Astrocyte of the hippocampus (primary cell): ENCODE data around the gene HGF.
A peak's percentile ranks its signal among the peaks of the same experiment; 100 is the strongest.

Experiments used
- DNase-seq: peaks from one replicate; pipeline ENCODE4 v3.0.0; 2011; ENCODE audit warnings: low read depth, low spot score

Gene HGF

DNA sequence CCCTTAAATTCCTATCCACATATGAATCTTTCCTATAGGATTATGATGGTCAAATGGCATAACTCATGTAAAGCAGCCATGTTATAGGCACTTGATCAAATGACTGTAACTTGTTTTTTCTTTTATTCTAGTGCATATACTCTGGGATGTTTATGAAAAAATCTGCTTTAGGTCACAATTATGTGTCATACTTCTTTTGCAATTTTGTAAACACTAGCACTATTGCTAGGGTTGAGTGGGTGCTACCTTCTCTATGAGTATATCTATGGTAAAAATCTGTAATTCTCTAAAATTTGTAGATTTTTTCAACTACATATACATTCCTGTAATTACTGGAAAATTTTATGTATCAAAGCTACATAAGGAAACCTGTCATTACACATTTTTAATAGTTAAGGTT, 50.0 kb downstream of the HGF start:
- DNase-seq, result no peak

DNA sequence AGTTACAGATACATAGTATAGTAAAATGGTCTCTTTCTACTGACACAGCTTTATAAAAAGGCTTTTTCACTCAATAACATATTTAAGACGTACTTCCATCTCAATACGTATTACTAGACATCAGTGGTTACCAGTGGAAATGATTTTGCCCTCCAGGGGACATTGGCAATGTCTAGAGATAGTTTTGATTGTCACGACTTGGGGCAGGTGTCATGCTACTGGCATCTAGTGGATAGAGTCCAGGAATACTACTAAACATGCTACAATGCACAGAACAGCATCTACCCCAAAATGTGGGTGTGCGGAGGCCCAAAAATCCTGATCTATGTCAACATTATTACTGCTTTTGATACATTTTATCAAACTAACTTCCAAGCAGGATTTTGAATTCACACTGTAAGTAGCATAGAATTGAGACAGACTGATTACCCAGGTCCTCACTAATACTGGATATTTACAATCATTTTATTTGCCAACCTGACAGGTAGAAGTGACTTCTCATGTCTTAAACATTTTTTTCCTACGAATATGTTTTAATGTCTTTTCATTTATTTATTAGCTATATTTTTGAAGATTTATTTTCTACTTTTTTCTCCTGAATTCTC, 53.8 kb downstream of the HGF start:
- DNase-seq, result peak; percentile 53

DNA sequence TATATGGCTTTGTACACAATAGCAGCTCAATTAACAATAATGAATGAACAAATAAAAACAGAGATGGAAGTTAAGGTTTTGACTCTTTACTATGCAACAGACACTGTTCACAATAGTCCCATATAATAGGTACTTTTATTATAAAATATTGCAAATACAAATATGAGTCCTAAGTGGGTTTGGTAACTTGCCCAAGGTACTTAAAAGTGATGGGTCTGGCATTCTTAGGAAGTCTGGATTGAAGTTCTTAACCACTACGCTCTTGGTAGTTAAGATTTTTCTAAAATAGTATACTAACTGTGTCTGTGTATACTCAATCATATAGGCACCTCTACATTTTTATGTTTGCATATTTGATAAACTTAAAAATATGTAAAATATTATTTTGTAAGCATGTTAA, 55.5 kb downstream of the HGF start:
- no peak for DNase-seq

DNA sequence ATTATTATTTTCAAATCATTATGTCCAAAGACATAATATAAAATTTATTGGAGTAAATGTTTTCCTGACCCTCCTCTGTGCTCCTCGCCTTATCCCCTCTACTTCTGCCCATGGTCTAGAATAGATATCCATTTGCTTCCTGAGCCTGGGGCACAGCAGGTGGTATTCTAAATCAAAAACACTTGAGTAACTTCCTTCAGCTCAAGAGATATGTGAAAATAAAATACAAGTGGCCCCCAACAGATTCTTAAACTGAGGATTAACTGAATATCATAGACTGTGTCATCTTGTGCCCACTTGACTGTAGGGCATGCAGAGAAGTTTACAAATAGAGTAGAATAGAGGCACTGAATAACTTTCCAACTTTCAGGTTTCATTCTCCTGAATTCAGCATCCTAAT, 59.1 kb downstream of the HGF start:
- no peak for DNase-seq

DNA sequence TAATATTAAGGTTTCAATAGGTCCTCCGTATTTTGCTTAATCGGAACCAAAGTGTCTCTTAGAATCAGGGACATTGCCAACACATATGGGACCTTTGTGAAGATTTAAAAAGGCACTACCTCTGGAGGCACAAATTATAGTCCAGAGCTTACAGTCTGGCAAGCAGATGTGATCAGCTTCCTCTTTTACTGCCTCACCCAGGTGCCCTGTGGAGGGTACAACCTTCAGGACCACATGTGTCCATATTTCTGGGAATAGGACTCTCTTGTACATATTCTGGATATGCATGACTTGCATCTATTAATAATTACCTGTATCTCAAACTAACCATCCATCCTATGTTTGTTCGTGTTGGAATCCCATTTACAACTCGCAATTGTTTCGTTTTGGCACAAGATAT, 60.0 kb downstream of the HGF start:
- DNase-seq, result no peak

DNA sequence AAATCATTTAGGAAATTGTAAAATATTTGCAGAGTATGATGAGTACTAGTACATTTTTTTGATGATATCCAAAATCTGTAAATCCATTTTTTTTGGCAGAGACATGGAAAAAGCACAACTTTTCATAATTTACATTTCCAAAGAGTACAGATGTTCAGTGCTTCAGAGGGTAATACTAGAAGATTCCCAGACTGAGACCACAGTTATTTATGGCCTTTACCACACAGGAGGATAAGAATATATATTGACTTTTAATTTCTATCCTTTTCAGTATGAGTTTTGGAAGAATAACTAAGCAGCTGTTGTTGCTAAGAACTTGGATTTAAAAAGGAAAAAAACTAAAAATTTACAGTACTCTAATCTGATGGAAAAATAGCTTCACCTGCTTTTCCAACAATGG, 61.9 kb downstream of the HGF start:
- DNase-seq, result no peak

DNA sequence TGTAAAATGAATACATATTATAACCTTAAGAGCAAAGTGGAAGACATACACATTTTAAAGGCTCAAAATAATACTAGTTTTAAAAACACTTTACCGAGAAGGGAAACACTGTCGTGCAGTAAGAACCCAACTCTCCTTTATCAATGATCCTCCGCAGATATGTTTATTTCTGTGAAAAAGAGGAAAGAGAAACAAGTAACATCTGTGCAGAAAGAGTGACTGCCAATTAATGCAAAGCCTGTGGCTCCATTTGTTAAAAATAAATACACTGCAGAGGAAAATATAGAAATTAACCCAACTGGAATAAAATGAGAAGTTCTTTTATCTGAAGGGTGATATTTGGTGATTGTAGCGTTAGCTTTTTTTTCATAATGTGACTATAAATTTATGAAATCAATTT, 62.7 kb downstream of the HGF start:
- no peak for DNase-seq

DNA sequence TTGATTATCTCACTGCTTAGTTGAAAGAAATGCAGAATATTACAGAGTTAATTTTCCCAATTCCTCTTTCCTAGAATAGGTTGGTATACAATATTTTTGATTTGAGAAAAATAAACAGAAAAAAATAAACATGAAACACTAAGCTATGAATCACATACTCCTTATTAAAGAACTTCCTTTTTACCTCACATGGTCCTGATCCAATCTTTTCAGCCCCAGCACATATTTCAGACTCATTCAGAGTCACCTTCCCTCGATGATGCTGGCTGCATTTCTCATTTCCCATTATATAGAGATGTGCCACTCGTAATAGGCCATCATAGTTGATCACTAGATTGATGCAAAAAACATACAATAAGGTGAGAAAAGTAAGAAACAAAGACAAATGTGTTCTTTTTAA, 64.6 kb downstream of the HGF start:
- DNase-seq, result no peak

DNA sequence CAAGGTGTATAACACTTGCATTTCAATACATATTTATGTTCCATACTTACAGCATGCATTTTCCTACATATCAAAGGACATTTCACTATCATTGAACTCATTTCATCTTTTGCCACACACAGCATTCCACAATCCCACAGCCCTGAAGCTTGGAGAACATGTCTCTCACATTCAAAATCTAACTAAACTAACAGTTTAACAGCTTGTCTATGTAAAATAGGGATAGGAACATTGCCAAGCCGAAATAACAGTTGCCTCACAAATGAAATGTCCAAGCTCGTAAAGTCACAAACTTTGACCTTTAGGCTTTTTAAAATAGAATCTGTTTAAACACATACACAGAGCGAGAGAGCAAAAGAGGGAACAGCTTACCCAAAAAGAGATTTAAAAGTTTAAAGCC, 65.3 kb downstream of the HGF start:
- no peak for DNase-seq

DNA sequence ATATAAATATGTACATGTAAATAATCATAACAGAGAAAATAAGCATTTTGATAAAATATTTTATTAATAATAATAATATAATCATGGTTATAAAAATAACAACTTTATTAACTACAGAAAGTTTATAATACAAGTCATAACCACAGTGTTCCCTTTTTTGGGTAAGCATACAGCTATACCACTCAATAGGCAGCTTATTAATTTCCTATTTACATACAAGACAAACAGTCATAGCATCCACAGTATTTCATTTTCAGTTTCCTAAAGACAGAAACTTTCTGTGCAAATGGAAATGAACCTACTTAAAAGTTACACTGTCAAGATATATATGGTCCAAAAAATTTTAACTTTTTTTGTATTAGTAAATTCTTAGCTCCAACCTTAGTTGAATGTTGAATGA, 70.9 kb downstream of the HGF start:
- DNase-seq, result no peak

DNA sequence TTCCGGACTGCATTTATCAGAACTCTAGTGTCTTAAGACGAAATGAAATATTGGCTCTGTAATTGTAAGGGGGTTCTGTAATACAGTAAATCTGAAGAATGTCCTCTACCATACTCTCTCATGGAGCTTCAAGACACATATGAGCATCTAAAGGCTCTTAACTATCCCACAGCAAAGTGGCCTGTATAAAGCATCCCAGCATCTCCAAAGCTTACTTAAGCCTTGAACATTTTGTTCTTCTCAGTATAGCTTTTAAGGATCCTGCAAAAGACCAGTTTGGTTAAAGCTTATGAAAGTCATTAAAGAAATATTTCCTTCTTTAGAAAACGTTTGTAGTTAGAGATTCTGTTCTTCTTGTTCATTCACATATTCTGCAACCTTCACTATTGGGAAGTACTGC, 75.1 kb downstream of the HGF start:
- no peak for DNase-seq

DNA sequence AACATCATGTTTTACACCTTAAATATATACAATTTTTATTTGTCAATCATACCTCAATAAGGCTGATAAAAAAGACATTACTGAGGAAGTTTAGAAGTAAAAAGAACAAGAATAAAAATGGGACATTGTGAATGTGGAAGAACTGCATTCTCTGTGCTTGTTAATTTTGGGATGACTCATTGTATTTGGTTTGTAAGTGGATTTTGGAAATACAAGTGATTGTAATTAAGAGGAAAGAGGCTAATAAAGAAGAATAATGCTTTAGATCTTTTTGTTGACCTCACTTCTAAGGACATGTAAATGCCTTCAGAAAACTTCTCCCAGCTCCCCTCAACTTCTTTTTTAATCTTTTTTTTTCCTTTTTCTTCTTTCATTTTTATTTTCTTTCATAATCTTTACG, 76.0 kb downstream of the HGF start:
- DNase-seq, result no peak

DNA sequence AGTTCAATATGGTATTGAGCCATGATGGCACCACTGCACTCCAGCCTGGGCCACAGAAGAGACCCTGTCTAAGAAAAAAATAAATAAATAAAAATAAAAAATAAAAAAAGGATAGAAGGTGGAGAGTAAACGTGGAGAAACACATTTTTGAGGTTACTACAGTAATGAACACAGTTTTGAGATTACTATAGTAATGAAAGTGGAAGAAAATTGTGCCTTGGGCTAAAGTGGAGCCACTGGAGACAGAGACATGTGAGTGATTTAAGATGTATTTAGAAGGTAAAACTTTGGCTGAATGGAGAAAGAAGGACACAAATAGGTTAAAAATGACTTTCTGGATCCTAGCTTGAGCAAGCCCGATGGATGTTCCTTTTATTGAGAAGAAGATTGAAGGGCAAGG, 76.8 kb downstream of the HGF start:
- DNase-seq, result no peak

DNA sequence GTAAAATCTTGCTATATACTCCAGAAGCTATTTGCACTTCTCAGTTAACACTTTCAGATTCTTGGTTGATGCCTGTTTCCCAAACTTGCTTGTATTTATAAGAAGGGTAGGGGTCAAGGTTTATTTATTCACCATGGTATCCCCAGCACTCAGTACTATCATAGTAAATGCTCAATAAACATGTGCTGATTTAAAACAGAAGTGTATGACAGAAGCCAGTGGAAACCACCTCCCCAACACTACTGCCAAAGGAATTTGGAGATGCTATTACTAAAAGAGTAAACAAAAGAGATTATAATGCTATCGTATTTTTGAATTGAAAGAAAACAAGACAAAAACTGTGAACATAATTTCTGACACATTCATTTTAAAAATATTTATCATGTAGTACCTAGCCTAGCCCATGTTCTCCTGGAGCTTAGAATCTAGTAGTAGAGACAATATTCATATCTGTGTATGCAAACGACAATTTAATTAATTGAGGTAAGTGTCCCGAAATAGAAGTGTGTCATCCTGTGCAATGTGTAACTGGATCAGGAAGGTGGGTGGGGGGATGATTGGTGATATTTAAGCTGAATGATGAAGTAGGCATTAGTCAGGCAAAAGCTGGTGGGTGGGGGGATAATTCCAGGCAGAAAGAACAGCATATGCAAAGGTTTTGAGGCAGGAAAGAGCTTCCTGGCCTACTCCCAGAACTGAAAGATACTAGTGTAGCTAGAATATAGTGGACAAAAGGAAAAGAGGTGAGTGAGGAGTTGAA, 77.5 kb downstream of the HGF start:
- no peak for DNase-seq

DNA sequence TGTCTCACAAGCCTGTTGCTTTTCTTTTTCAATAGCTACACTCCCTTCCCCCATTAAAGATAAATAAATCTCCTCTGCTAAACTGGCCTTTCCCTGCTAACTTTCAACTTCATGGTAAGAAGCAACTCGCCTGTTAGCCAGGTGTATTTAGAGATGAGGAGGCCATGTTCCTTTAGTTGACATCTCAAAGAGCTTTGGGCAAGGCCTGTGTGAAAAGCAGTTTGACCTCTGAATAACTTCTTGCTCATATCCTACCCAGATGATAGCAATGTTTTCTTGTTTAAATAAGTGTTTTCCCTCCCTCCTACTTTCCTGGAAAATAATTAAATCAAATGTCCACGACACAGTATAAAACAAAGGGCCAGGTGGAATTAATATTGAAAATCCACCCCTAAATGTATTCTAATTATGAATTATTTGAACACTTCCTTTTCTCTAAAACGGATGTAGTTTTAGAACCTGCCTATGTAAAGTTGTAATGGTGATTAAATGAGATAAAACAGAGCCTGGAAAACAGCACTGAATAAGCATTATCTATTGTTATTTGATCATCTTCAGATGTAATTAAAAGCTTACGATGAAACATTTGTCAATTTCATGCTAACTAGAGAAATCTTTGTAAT, 78.5 kb downstream of the HGF start:
- DNase-seq, result no peak

DNA sequence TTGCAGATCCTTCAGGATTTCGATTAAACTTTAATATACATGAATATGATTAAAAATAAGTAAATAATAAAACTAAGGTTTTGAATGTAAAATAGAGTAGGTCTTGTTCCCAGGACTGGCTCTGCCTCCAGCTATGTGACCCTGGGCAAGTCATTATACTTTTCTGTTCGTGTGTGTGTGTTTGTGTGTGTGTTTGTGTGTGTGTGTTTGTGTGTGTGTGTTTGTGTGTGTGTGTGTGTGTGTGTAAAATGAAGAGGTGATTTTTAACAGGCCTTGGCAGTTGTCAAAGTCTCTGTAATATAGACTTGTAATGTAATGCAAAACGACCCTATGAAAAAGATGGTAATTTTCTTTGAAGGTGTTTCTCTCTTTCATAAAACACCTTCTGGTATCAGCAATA, 79.2 kb downstream of the HGF start:
- no peak for DNase-seq

DNA sequence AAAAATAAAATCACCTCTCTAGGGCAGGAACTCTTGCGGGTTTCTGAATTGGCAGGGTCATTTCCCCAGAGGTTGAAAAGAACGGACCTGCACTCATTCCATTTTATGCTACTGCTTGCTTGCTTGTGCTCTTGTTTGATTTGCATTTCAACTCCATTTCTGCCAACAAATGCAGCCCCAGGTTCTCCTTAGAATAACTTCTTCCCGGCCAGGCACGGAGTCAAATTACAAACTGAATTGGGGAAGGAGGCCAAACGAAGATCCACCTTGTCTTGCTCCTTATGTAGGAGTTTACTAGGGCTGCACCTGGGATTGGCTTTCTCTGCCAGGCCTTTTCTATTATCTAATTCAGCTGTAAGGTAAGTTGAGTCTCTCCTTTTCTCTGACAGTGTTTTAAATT, 79.6 kb downstream of the HGF start:
- DNase-seq, result peak; percentile 28

DNA sequence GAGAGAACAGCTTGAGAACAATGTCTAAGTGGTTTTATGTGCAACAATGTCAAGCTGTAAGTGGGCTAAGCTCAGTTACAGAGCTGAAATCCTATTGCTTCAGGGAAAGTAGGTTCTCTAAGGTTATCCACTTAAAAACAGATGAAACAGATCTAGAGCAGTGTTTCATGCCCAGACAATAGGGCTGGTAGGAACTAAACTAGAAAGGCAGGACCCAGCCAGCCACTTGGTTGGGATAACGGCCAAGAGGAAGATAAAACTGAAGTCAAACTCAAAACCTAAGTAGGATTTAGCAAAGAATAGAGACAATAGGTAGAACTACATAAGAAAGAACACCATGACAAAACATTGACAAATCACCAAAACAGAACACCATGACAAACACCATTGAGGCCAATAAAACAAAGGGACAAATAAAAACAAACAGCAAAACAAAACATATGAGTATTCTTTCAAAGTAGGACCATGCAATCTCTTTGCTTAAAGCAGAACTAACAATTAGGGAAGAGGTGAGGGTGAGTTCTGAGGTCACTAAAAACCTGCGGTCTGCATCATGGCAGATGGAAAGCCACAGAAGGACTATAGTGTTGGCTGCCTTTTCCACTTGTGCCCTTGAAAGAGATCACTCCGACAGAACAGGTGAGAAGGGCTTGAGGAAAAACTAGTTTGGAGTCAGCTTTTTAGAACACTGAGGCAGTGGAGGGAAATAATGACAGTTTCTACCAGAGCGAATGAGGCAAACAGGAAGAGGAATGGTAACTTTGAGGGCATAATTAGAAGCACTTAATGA, 81.0 kb downstream of the HGF start:
- DNase-seq, result no peak

DNA sequence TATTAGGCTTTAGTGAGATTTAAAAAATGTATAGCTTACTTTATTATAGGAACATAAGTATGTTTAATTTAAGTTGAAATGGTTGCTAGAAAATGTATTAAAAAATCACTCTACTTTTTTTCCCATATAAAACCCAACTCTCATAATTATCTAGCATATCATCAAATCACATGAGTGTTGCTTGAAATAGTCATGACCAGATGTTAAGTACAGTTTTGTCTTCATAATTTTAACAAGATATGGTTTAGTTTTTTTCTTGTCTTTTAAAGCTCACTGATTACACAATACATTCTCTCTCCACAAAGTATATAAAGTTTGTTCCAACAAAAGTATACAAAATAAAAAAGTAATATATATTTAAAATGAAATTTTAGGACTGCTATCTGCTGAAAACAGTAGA, 82.8 kb downstream of the HGF start:
- no peak for DNase-seq

DNA sequence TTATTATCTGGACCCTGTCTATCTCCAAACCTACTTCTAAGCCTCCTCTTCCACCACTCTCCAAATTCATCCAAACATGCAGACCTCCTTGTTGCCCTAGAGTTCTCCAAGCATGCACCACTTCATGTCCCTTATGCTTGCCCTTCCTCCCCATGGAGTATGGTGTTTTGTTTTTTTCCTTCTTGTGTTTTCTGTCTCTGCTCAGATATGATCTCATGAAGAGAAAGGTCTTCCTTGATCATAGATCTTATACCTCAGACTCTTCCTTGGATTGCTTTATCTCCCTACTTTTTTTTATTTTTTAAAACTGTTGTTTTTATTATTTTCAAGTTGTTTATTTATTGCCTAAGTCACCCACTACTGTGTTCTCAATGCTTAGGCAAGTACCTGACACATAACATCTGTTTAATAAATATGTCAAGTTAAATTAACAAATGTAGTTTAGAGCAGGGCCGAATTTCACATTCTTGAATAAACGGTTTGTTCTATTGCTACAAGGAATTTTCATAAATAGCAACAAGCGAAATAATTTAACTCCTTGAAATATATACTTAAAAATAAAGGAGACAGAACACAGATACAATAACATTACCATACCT, 84.5 kb downstream of the HGF start:
- DNase-seq, result no peak

DNA sequence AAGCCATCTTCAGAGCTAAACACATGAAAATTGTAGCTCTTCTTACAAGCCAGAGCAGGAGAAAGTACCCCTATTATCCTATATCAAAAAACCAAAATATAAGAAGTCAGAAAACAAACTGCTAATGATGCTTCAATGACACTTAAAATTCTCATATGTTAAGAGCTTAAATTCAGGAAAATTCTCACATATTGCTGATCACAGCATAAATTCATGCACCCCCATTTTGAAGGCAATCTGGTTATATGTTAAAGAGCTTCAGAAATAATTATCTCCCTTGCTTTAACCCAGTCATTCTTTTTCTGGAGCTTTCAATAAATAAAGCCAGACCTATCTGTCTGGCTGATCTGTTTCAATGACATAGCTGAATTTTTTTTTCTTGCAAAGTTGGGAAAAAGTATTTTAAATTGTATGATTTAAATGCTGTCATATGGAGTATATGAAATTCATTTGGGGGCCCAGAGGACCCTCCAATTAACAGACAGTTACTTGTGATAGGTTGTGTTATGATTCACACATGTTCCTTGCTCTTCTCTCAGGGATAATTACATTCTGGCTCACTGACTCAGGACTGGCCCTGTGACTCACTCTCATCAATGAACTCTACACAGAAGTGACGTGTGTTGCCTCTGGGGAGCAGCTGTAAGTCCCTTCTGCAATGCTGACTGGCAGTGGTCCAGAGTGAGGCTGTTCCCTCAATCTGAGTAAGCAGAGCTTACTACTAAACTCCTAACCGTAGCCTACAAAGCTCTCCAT, 85.2 kb downstream of the HGF start:
- DNase-seq, result peak; percentile 99
